ENCODE measurements around the gene COX18. TPM values are rescaled to one million over a fixed set of nuclear protein-coding genes. Genes with fewer than 3 reads are reported as not detected.

COX18 gene
- total and polyA plus RNA-seq, 10 donors = 8.9 to 28.3 (median 13.8) TPM

DNA sequence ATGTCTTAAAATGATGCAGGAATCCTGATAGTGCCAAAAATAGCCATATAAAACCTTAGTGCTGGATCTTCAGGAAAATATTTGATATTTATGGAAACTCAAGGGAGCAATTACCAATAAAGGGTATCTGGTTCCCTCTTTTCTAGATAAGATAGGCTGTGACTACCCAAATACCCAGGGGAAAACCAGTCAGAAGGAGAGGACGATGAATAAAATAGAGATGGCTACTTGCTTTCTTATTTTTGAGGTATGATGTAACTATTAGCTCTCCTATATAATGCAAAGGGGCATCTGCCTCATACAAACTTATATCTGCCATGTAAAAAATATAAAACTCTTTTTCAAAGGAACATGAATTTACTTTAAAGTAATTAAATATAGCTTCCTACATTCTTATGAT, 23.4 kb upstream of the COX18 start:
- no peaks in the 10 kb centered on the region for H3K9me3 ChIP-seq
- DNase-seq = no peak
- whole genome bisulfite sequencing, 5 donors = 83 to 98% (median 86%) methylated on average over 1 of the region's 1 CpG
- H3K4me1 ChIP-seq = peaks cover 0 to 10% (median 0%) of the 10 kb centered on the region in 6 donors
- H3K27me3 ChIP-seq (replicated peaks in 1 of 7) = no peaks in the 10 kb centered on the region
- no peak overlapping the region for H3K4me3 ChIP-seq
- TF ChIP-seq POLR2AphosphoS5 (IDR thresholded peaks at IDR 0.05) (no peak), POLR2A (IDR thresholded peaks at IDR 0.05) (no peak)
- TF ChIP-seq, protein P1, sequence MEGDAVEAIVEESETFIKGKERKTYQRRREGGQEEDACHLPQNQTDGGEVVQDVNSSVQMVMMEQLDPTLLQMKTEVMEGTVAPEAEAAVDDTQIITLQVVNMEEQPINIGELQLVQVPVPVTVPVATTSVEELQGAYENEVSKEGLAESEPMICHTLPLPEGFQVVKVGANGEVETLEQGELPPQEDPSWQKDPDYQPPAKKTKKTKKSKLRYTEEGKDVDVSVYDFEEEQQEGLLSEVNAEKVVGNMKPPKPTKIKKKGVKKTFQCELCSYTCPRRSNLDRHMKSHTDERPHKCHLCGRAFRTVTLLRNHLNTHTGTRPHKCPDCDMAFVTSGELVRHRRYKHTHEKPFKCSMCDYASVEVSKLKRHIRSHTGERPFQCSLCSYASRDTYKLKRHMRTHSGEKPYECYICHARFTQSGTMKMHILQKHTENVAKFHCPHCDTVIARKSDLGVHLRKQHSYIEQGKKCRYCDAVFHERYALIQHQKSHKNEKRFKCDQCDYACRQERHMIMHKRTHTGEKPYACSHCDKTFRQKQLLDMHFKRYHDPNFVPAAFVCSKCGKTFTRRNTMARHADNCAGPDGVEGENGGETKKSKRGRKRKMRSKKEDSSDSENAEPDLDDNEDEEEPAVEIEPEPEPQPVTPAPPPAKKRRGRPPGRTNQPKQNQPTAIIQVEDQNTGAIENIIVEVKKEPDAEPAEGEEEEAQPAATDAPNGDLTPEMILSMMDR (IDR thresholded peaks at IDR 0.05 in 8 of 11, conservative IDR thresholded peaks at IDR 0.05 in 3 of 11) = no peak
- intact Hi-C loops (cut with DNase I; ENCODE audit: low total_unique reads) = no loop called here
- peaks cover 0 to 93% (median 59%) of the 10 kb centered on the region in 6 donors for H3K36me3 ChIP-seq
- no peak overlapping the region for H3K27ac ChIP-seq

- TF ChIP-seq POLR2A (IDR thresholded peaks at IDR 0.05) (no peak), POLR2AphosphoS5 (IDR thresholded peaks at IDR 0.05) (no peak)
- TF ChIP-seq, protein P1 (IDR thresholded peaks at IDR 0.05 in 8 of 11, conservative IDR thresholded peaks at IDR 0.05 in 3 of 11) = no peak
- no peak for DNase-seq
- 92 to 96% (median 93%) methylated on average over 1 of the region's 1 CpG for WGBS, 5 donors
- Histone ChIP-seq H3K27ac (peak overlapping the region in 1 of 8 donors; percentile 31), H3K9me3 (no peaks in the 10 kb centered on the region), H3K4me1 (peaks cover 0 to 24% (median 10%) of the 10 kb centered on the region in 6 donors), H3K4me3 (no peak overlapping the region), H3K36me3 (peaks cover 0 to 71% (median 49%) of the 10 kb centered on the region in 6 donors), H3K27me3 (replicated peaks in 1 of 7) (no peaks in the 10 kb centered on the region)
- intact Hi-C loops (cut with DNase I; ENCODE audit: low total_unique reads) = no loop called here
Observed at GRCh38 chr4:73090738-73091137, 21.2 kb upstream of the COX18 start.

- H3K4me3 ChIP-seq = no peak overlapping the region
- no peak overlapping the region for H3K27ac ChIP-seq
- no peak for DNase-seq
- H3K27me3 ChIP-seq (replicated peaks in 1 of 7) = no peaks in the 10 kb centered on the region
- no peaks in the 10 kb centered on the region for H3K9me3 ChIP-seq
- H3K4me1 ChIP-seq = peaks cover 0 to 29% (median 12%) of the 10 kb centered on the region in 6 donors
- H3K36me3 ChIP-seq = peaks cover 0 to 69% (median 38%) of the 10 kb centered on the region in 6 donors
- intact Hi-C loops (cut with DNase I; ENCODE audit: low total_unique reads) = no loop called here
- TF ChIP-seq POLR2AphosphoS5 (IDR thresholded peaks at IDR 0.05) (no peak), POLR2A (IDR thresholded peaks at IDR 0.05) (no peak)
- TF ChIP-seq, protein P1 (IDR thresholded peaks at IDR 0.05 in 8 of 11, conservative IDR thresholded peaks at IDR 0.05 in 3 of 11) = no peak
Observed at GRCh38 chr4:73087871-73088270, 18.4 kb upstream of the COX18 start.

DNA sequence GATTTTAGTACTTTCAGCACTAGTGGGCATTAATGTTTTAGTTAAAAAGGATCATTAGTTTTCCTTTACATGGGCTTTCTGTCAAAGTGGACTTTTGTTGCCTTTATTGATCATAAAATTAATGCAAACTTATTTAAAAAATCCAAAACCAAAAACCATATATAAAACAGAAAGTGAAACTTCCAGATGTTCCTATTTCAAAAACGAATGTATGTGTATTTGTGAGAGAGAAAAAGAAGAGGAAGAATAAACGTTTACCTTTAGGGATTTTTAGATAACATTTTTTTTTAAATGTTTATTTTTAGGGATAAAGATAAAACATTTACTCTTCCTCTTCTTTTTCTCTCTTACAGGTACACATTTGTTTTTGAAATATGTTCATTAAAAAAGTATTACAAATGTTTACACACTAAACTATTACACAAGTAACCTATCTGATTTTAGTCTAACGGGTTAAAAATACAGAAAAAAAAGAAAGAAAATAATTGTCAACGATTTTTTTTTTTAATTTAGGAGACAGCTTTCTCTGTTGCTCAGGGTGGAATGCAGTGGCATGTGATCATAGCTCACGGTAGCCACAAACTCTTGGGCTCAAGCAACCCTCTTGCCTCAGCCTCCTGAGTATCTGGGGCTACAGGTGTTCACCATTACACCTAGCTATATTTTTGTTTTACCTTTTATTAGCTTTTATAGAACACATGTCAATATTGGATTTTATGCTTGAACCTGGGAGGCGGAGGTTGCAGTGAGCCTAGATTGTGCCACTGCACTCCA, 16.8 kb upstream of the COX18 start:
- H3K9me3 ChIP-seq = no peaks in the 10 kb centered on the region
- TF ChIP-seq, protein P1 (IDR thresholded peaks at IDR 0.05 in 8 of 11, conservative IDR thresholded peaks at IDR 0.05 in 3 of 11) = no peak
- TF ChIP-seq POLR2AphosphoS5 (IDR thresholded peaks at IDR 0.05) = no peak
- no peak for TF ChIP-seq POLR2A (IDR thresholded peaks at IDR 0.05)
- H3K27ac ChIP-seq = peak overlapping the region; percentile 2 to 69 (median 41)
- H3K4me3 ChIP-seq = peak overlapping the region in 4 of 8 donors; percentile 13 to 40 (median 18)
- no peak for DNase-seq
- WGBS, 5 donors = 22 to 35% (median 26%) methylated on average over 6 of the region's 6 CpGs
- intact Hi-C loops (cut with DNase I; ENCODE audit: low total_unique reads) = no loop called here
- no peaks in the 10 kb centered on the region for H3K27me3 ChIP-seq (replicated peaks in 1 of 7)
- peaks cover 0 to 69% (median 25%) of the 10 kb centered on the region in 6 donors for H3K36me3 ChIP-seq
- peaks cover 0 to 29% (median 12%) of the 10 kb centered on the region in 6 donors for H3K4me1 ChIP-seq

All from spleen (tissue), 11 donors.